Mesendoderm (in vitro differentiated cells): Measurements from ENCODE around the gene FAM50B.

ENCODE experiments used
- DNase-seq: peaks from one replicate; pipeline ENCODE4 v3.0.0; 2013
- H2AK5ac ChIP-seq: 2 replicates; pipeline ENCODE4 v1.6.1; 2013; ENCODE audit warnings: low read length, inconsistent platforms
- H2BK120ac ChIP-seq: 2 replicates; pipeline ENCODE4 v1.6.1; 2013; ENCODE audit warnings: low read depth, mild to moderate bottlenecking, low read length, moderate library complexity, mixed read lengths
- H2BK15ac ChIP-seq: replicated peaks from 2 replicates; pipeline ENCODE4 v1.6.1; 2013; ENCODE audit warnings: low read depth, mild to moderate bottlenecking, moderate library complexity
- H2BK5ac ChIP-seq: 2 replicates; pipeline ENCODE4 v1.6.1; 2013; ENCODE audit warnings: low read length, inconsistent platforms
- H3K18ac ChIP-seq: 2 replicates; pipeline ENCODE4 v1.6.1; 2013; ENCODE audit warnings: mild to moderate bottlenecking, low read length, mixed read lengths
- H3K23ac ChIP-seq: one replicate; pipeline ENCODE4 v1.6.1; 2013; ENCODE audit warnings: low read length
- H3K27ac ChIP-seq: 2 replicates; pipeline ENCODE4 v1.5.1; 2013; ENCODE audit warnings: low read depth, mild to moderate bottlenecking, inconsistent platforms, low read length, moderate library complexity
- H3K27me3 ChIP-seq: 2 replicates; pipeline ENCODE4 v1.6.1; 2013; ENCODE audit warnings: low read length, control low read depth, mild to moderate bottlenecking, inconsistent platforms; ENCODE audit not compliant: insufficient read depth, poor library complexity
- H3K36me3 ChIP-seq: 2 replicates; pipeline ENCODE4 v1.6.1; 2013; ENCODE audit warnings: low read length, inconsistent platforms; ENCODE audit not compliant: control insufficient read depth, insufficient read depth
- H3K4ac ChIP-seq: one replicate; pipeline ENCODE4 v1.6.1; 2013; ENCODE audit warnings: low read depth, mild to moderate bottlenecking, low read length, moderate library complexity
- H3K4me1 ChIP-seq: 2 replicates; pipeline ENCODE4 v1.6.1; 2013; ENCODE audit warnings: low read depth, low read length, inconsistent platforms; ENCODE audit not compliant: control insufficient read depth
- H3K4me2 ChIP-seq: 2 replicates; pipeline ENCODE4 v1.6.1; 2013; ENCODE audit warnings: low read length
- H3K4me3 ChIP-seq: 2 replicates; pipeline ENCODE4 v1.5.1; 2013; ENCODE audit warnings: mild to moderate bottlenecking, low read length
- H3K56ac ChIP-seq: one replicate; pipeline ENCODE4 v1.6.1; 2013; ENCODE audit warnings: low read length
- H3K79me1 ChIP-seq: 2 replicates; pipeline ENCODE4 v1.6.1; 2013; ENCODE audit warnings: low read length, inconsistent platforms
- H3K79me2 ChIP-seq: 2 replicates; pipeline ENCODE4 v1.6.1; 2013; ENCODE audit warnings: mild to moderate bottlenecking, low read length; ENCODE audit not compliant: control insufficient read depth, insufficient read depth
- H3K9ac ChIP-seq: 2 replicates; pipeline ENCODE4 v1.6.1; 2013; ENCODE audit warnings: low read length, inconsistent platforms
- H4K5ac ChIP-seq: one replicate; pipeline ENCODE4 v1.6.1; 2013; ENCODE audit warnings: low read length
- H4K8ac ChIP-seq: one replicate; pipeline ENCODE4 v1.6.1; 2013; ENCODE audit warnings: low read depth, mild to moderate bottlenecking, control low read depth, low read length, moderate library complexity
- WGBS: extraction: QIAGEN DNeasy Blood & Tissue Kit; methylation state at CpG from one replicate; pipeline ENCODE4 v1.1.7; 2013; ENCODE audit warnings: low lambda C conversion rate, missing lambda C conversion rate; ENCODE audit not compliant: insufficient coverage; ENCODE audit errors: extremely low coverage; 5-methylcytosine and 5-hydroxymethylcytosine counted together

Gene FAM50B

GRCh38 chr6:3838992-3839867 is 9.9 kb upstream of the FAM50B start:
- WGBS, result no CpG with 5 or more reads among the region's 8 CpGs

GRCh38 chr6:3841066-3841454 is 8.1 kb upstream of the FAM50B start:
- Histone ChIP-seq H2BK120ac (no peak overlapping the region), H3K36me3 (no peaks in the 10 kb centered on the region), H2AK5ac (no peak overlapping the region), H3K4ac (no peak overlapping the region), H4K5ac (no peak overlapping the region), H3K56ac (no peak overlapping the region), H3K27ac (no peak overlapping the region), H4K8ac (no peak overlapping the region), H3K9ac (no peak overlapping the region), H2BK5ac (no peak overlapping the region), H3K27me3 (no peaks in the 10 kb centered on the region), H3K4me2 (no peak overlapping the region), H3K23ac (no peak overlapping the region), H3K18ac (no peak overlapping the region), H3K79me1 (no peaks in the 10 kb centered on the region), H3K4me3 (no peak overlapping the region), H3K4me1 (no peaks in the 10 kb centered on the region), H2BK15ac (no peak overlapping the region), H3K79me2 (no peaks in the 10 kb centered on the region)
- no CpG with 5 or more reads among the region's 6 CpGs for WGBS
- DNase-seq, result no peak

More at GRCh38 chr6:3838992-3839867, 9.9 kb upstream of the FAM50B start:
- Histone ChIP-seq H2BK5ac (no peak overlapping the region), H2BK120ac (no peak overlapping the region), H2BK15ac (no peak overlapping the region), H4K8ac (no peak overlapping the region), H3K56ac (no peak overlapping the region), H3K4me3 (no peak overlapping the region), H3K27ac (no peak overlapping the region), H3K79me1 (no peaks in the 10 kb centered on the region), H3K23ac (no peak overlapping the region), H3K18ac (no peak overlapping the region), H3K4me2 (no peak overlapping the region), H3K4me1 (no peaks in the 10 kb centered on the region), H2AK5ac (no peak overlapping the region), H3K9ac (no peak overlapping the region), H3K36me3 (no peaks in the 10 kb centered on the region), H3K79me2 (no peaks in the 10 kb centered on the region), H4K5ac (no peak overlapping the region), H3K4ac (no peak overlapping the region), H3K27me3 (no peaks in the 10 kb centered on the region)
- DNase-seq, result no peak

DNA sequence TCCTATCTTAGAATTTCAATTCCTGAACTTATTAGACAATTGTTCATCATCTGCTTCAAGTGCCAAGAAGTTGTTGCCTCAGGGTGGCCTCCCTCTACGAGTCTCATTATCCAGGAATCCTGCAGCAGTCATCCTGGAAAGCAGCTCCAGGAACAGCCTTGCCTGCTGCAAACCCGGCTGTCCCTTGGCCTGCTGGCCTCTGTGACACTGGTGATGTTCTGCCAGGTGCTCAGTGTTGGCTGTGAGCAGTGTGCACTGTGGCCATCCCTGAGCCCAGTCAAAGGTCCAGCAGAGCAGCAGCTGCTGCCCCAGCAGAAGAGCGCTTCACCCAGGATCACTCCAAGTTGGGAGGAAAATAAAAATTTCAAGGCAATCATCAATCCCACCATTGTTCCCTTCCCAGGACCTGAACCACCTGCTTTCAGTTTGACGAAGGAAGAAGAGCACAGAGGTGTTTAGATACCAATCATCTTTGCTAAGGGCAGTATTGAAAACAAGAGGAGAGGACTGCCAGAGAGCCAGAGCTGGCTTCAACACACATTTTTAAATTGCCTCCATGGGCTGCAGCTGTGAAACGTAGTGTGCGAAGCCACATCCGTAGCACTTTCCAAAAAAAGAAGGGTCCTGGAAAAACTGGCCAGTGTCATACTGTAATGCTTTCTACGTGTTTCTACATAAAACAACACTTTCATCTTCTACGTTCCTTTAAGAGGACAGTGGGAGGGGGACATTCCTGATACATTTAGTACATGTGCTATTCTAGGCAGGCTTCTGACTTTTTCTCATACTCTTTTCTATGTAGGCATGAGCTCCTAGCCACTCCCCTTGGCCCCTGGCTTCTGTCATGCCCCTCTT is 7.2 kb upstream of the FAM50B start:
- no peak overlapping the region for H3K23ac ChIP-seq
- no peak overlapping the region for H2BK15ac ChIP-seq
- no peak overlapping the region for H3K9ac ChIP-seq
- no peaks in the 10 kb centered on the region for H3K4me1 ChIP-seq
- H3K27me3 ChIP-seq, result no peaks in the 10 kb centered on the region
- no peak overlapping the region for H2BK5ac ChIP-seq
- DNase-seq, result no peak
- H3K36me3 ChIP-seq, result no peaks in the 10 kb centered on the region
- no peak overlapping the region for H4K8ac ChIP-seq
- no peak overlapping the region for H2AK5ac ChIP-seq
- H3K27ac ChIP-seq, result no peak overlapping the region
- no peak overlapping the region for H3K4ac ChIP-seq
- H4K5ac ChIP-seq, result no peak overlapping the region
- H3K4me3 ChIP-seq, result no peak overlapping the region
- no peak overlapping the region for H3K56ac ChIP-seq
- no peak overlapping the region for H3K18ac ChIP-seq
- no peaks in the 10 kb centered on the region for H3K79me2 ChIP-seq
- H3K4me2 ChIP-seq, result no peak overlapping the region
- H2BK120ac ChIP-seq, result no peak overlapping the region
- no peaks in the 10 kb centered on the region for H3K79me1 ChIP-seq
- WGBS, result no CpG with 5 or more reads among the region's 9 CpGs

DNA sequence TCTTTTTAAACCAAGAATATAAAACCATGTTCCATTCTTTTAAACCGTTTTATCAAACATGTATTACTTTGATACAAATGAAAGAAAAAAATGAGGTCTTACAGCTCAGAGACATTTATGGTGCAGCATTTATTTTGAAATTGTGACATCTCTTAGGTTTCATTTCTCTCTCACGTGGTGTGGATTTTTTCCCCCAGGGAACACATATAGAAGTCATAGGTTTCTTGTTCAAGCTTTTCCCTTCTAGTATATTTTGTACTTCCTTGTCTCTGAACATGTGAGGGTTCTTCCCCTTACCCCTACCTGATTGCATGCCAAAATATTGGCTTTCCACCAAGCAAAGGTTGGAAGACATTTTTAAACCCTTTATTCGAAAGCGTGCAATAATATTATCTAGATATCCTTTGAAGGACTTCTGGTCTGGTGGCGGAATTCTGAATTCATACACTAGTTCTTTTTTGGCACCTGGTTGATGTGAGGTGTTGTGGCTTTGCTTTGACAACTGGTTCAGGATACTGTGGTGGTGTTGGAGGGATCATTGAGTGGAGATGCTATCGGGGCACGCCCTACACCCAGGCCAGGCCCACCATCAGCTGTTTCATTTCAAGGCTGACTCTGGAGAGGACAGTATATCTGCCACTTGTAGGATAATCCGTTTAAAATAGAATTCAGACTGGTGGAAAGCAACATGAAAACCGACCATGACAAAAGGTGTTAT is 5.6 kb upstream of the FAM50B start:
- Histone ChIP-seq H3K4me3 (no peak overlapping the region), H3K36me3 (no peaks in the 10 kb centered on the region), H4K5ac (no peak overlapping the region), H3K18ac (no peak overlapping the region), H2AK5ac (no peak overlapping the region), H3K56ac (no peak overlapping the region), H3K9ac (no peak overlapping the region), H2BK15ac (no peak overlapping the region), H2BK5ac (no peak overlapping the region), H3K4me1 (peaks cover 3% of the 10 kb centered on the region), H3K79me1 (no peaks in the 10 kb centered on the region), H3K27ac (no peak overlapping the region), H3K27me3 (no peaks in the 10 kb centered on the region), H3K23ac (no peak overlapping the region), H3K4me2 (no peak overlapping the region), H3K79me2 (no peaks in the 10 kb centered on the region), H4K8ac (no peak overlapping the region), H3K4ac (no peak overlapping the region), H2BK120ac (no peak overlapping the region)
- no CpG with 5 or more reads among the region's 9 CpGs for WGBS
- no peak for DNase-seq

- no peak overlapping the region for H3K27ac ChIP-seq
- no CpG with 5 or more reads among the region's 5 CpGs for WGBS
These were observed 5.1 kb upstream of the FAM50B start for GRCh38 chr6:3844097-3844463.

More at GRCh38 chr6:3844097-3844463, 5.1 kb upstream of the FAM50B start:
- H3K4me2 ChIP-seq, result no peak overlapping the region
- no peak overlapping the region for H2BK5ac ChIP-seq
- peaks cover 5% of the 10 kb centered on the region for H3K4me1 ChIP-seq
- no peak overlapping the region for H3K56ac ChIP-seq
- no peak overlapping the region for H3K4ac ChIP-seq
- no peak overlapping the region for H3K4me3 ChIP-seq
- H4K5ac ChIP-seq, result no peak overlapping the region
- no peak overlapping the region for H2BK15ac ChIP-seq
- no peak overlapping the region for H3K9ac ChIP-seq
- no peaks in the 10 kb centered on the region for H3K36me3 ChIP-seq
- H3K23ac ChIP-seq, result no peak overlapping the region
- no peaks in the 10 kb centered on the region for H3K79me1 ChIP-seq
- H4K8ac ChIP-seq, result no peak overlapping the region
- H2AK5ac ChIP-seq, result no peak overlapping the region
- no peaks in the 10 kb centered on the region for H3K27me3 ChIP-seq
- no peak overlapping the region for H3K18ac ChIP-seq
- no peak for DNase-seq
- H3K79me2 ChIP-seq, result no peaks in the 10 kb centered on the region
- no peak overlapping the region for H2BK120ac ChIP-seq
